GM23338 (cell line): ENCODE measurements around the gene NCCRP1.

Experiments
- POLR2AphosphoS5 ChIP-seq: IDR thresholded peaks from 2 replicates; pipeline ENCODE4 v1.6.1; 2016; ENCODE audit warnings: antibody characterized with exemption, low read depth
- TF ChIP-seq, protein P1 (sequence below), 2 experiments: fragments of 200-600 bp in 1 of 2; sonication (generic) in 1 of 2; conservative IDR thresholded peaks; 2 replicates each; pipeline versions ENCODE4 v1.5.1 to v1.6.1; 2016 to 2017; ENCODE audit warnings: antibody characterized with exemption in 2 of 2, low read depth in 2 of 2, mild to moderate bottlenecking in 2 of 2, moderate library complexity in 1 of 2

DNA sequence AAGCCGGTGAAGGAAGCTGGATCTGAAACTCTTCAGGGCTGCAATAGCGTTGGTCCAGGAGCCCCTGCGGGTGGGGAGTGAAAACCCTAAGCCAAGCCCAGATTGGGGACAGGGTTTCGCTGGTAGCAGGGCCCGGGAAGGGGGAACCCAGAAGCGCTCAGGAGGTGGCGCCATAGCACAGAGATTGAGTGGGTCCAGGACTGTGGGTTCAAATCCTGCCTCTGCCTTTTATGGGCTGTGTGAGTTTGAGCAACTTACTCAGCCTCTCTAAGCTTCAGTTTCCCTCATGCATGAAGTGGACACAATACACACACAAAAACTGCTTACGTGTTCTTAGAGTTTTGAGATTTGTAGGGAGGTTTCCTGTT lies 15.6 kb downstream of the NCCRP1 start:
- TF ChIP-seq, protein P1, sequence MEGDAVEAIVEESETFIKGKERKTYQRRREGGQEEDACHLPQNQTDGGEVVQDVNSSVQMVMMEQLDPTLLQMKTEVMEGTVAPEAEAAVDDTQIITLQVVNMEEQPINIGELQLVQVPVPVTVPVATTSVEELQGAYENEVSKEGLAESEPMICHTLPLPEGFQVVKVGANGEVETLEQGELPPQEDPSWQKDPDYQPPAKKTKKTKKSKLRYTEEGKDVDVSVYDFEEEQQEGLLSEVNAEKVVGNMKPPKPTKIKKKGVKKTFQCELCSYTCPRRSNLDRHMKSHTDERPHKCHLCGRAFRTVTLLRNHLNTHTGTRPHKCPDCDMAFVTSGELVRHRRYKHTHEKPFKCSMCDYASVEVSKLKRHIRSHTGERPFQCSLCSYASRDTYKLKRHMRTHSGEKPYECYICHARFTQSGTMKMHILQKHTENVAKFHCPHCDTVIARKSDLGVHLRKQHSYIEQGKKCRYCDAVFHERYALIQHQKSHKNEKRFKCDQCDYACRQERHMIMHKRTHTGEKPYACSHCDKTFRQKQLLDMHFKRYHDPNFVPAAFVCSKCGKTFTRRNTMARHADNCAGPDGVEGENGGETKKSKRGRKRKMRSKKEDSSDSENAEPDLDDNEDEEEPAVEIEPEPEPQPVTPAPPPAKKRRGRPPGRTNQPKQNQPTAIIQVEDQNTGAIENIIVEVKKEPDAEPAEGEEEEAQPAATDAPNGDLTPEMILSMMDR (conservative IDR thresholded peaks at IDR 0.05; ENCODE audit: low read depth in 2 of 2) = peak; percentile 79 to 89
- no peak for TF ChIP-seq POLR2AphosphoS5
